ENCODE results near the gene SRMS. TPM values are rescaled to one million over a fixed set of nuclear protein-coding genes. Genes with fewer than 3 reads are reported as not detected.
A peak's percentile ranks its signal among the peaks of the same experiment; 100 is the strongest.
"Not testable (repeated sequence)": the region's sequence is repeated elsewhere in the genome, so short reads cannot be mapped to it uniquely, and the experiment has no call there.

Gene SRMS
- total RNA-seq, 2 experiments from 2014 or later: not detected

- H3K4me1 Mint-ChIP-seq, H3K27ac Mint-ChIP-seq, H3K27me3 Mint-ChIP-seq, POLR2A ChIA-PET, H3K4me3 Mint-ChIP-seq, CTCF ChIA-PET, H3K9me3 Mint-ChIP-seq: not testable (repeated sequence)
- peaks cover 40% of the 10 kb centered on the region for H3K36me3 Mint-ChIP-seq (ENCODE audit: low read depth)
- peak; percentile 83 for DNase-seq
Observed at GRCh38 chr20:63559485-63560332, 12.2 kb upstream of the SRMS start.

- Mint-ChIP-seq H3K27me3 (no peaks in the 10 kb centered on the region), H3K9me3 (no peaks in the 10 kb centered on the region), H3K4me1 (peaks cover 2% of the 10 kb centered on the region), H3K27ac (no peak overlapping the region), H3K4me3 (no peak overlapping the region), H3K36me3 (ENCODE audit: low read depth) (peaks cover 36% of the 10 kb centered on the region)
- ChIA-PET POLR2A (no interaction called here), CTCF (no interaction called here)
- DNase-seq: no peak
Observed at GRCh38 chr20:63558804-63559484, 11.4 kb upstream of the SRMS start.

- no peak overlapping the region for H3K4me3 Mint-ChIP-seq
- H3K36me3 Mint-ChIP-seq (ENCODE audit: low read depth): peaks cover 36% of the 10 kb centered on the region
- CTCF ChIA-PET: interaction anchor here (1.0 kb wide), 1 partner anchor 20 kb away, joined by 4 read pairs; the partner anchor contains the start of gene PTK6
- DNase-seq: no peak
- no peaks in the 10 kb centered on the region for H3K9me3 Mint-ChIP-seq
- peaks cover 10% of the 10 kb centered on the region for H3K4me1 Mint-ChIP-seq
- H3K27ac Mint-ChIP-seq: no peak overlapping the region
- H3K27me3 Mint-ChIP-seq: peaks cover 2% of the 10 kb centered on the region
- POLR2A ChIA-PET: interaction anchor here (1.0 to 2.5 kb wide), 4 partner anchors 16 to 84 kb away, joined by 3 to 6 read pairs (median 4); partner anchors contain the start of genes GMEB2, HELZ2 and PTK6
Observed at GRCh38 chr20:63557481-63557891, 9.9 kb upstream of the SRMS start.

GRCh38 chr20:63556873-63557478 lies 9.4 kb upstream of the SRMS start:
- no peaks in the 10 kb centered on the region for H3K9me3 Mint-ChIP-seq

GRCh38 chr20:63555661-63556381 lies 8.3 kb upstream of the SRMS start:
- no peak for DNase-seq
- Mint-ChIP-seq H3K4me3 (no peak overlapping the region), H3K27me3 (peaks cover 6% of the 10 kb centered on the region), H3K27ac (no peak overlapping the region), H3K4me1 (peaks cover 18% of the 10 kb centered on the region), H3K36me3 (ENCODE audit: low read depth) (peaks cover 23% of the 10 kb centered on the region), H3K9me3 (no peaks in the 10 kb centered on the region)
- CTCF ChIA-PET: no interaction called here
- POLR2A ChIA-PET: interaction anchor here (1.2 to 2.5 kb wide), 5 partner anchors 9 to 85 kb away, joined by 3 to 7 read pairs (median 5); partner anchors contain the start of genes PPDPF and PTK6

More at GRCh38 chr20:63556873-63557478, 9.4 kb upstream of the SRMS start:
- H3K27ac Mint-ChIP-seq: no peak overlapping the region
- no peak for DNase-seq
- H3K36me3 Mint-ChIP-seq (ENCODE audit: low read depth): peaks cover 35% of the 10 kb centered on the region
- POLR2A ChIA-PET: interaction anchor here (1.0 to 2.5 kb wide), 4 partner anchors 17 to 84 kb away, joined by 3 to 6 read pairs (median 4); partner anchors contain the start of genes GMEB2, HELZ2 and PTK6
- H3K4me3 Mint-ChIP-seq: no peak overlapping the region
- H3K4me1 Mint-ChIP-seq: peaks cover 15% of the 10 kb centered on the region
- peaks cover 3% of the 10 kb centered on the region for H3K27me3 Mint-ChIP-seq
- CTCF ChIA-PET: interaction anchor here (0.5 to 1.0 kb wide), 2 partner anchors 19 to 21 kb away, joined by 3 to 4 read pairs; partner anchors contain the start of gene PTK6

GRCh38 chr20:63554361-63555278 lies 7.1 kb upstream of the SRMS start:
- POLR2A ChIA-PET: interaction anchor here (0.9 to 2.5 kb wide), 7 partner anchors 10 to 152 kb away, joined by 3 to 7 read pairs (median 5); partner anchors contain the start of genes PPDPF and PTK6
- Mint-ChIP-seq H3K9me3 (no peaks in the 10 kb centered on the region), H3K36me3 (ENCODE audit: low read depth) (peaks cover 15% of the 10 kb centered on the region), H3K4me3 (no peak overlapping the region), H3K27me3 (peaks cover 14% of the 10 kb centered on the region), H3K4me1 (peaks cover 15% of the 10 kb centered on the region), H3K27ac (no peak overlapping the region)
- CTCF ChIA-PET: no interaction called here
- DNase-seq: no peak

- Mint-ChIP-seq H3K27me3 (peaks cover 19% of the 10 kb centered on the region), H3K9me3 (no peaks in the 10 kb centered on the region), H3K4me3 (peak within 1 kb of the TSS; percentile 41), H3K36me3 (ENCODE audit: low read depth) (peaks cover 11% of the 10 kb centered on the region), H3K27ac (peak within 1 kb of the TSS; percentile 77), H3K4me1 (peaks cover 15% of the 10 kb centered on the region)
- POLR2A ChIA-PET: interaction anchor here (1.1 to 2.4 kb wide), 2 partner anchors 11 to 14 kb away, joined by 4 to 7 read pairs; no protein-coding TSS in a partner anchor
- CTCF ChIA-PET: no interaction called here
- no peak for DNase-seq
Observed at GRCh38 chr20:63553933-63554290, 6.4 kb upstream of the SRMS start, which contains the start of gene FNDC11. FNDC11 (plus strand) TSS chr20:63554159; CDS start chr20:63555664, 1,505 bp downstream.

- Mint-ChIP-seq H3K4me3 (peak overlapping the region; percentile 41), H3K9me3 (no peaks in the 10 kb centered on the region), H3K36me3 (ENCODE audit: low read depth) (peaks cover 7% of the 10 kb centered on the region), H3K4me1 (peaks cover 15% of the 10 kb centered on the region), H3K27me3 (peaks cover 23% of the 10 kb centered on the region), H3K27ac (peak overlapping the region; percentile 77)
- ChIA-PET CTCF (interaction anchor here (0.9 to 2.3 kb wide), 4 partner anchors 15 to 89 kb away, joined by 3 to 20 read pairs (median 5); partner anchors contain the start of genes HELZ2, PPDPF and PTK6), POLR2A (interaction anchor here (0.9 to 3.2 kb wide), 13 partner anchors 9 to 313 kb away, joined by 3 to 31 read pairs (median 4); partner anchors contain the start of genes GMEB2, HELZ2, PPDPF and PTK6)
- peak; percentile 90 for DNase-seq
Observed at GRCh38 chr20:63553251-63553932, 5.8 kb upstream of the SRMS start.

GRCh38 chr20:63552481-63553249 lies 5.1 kb upstream of the SRMS start:
- CTCF ChIA-PET: interaction anchor here (0.9 to 2.3 kb wide), 4 partner anchors 14 to 89 kb away, joined by 3 to 20 read pairs (median 5); partner anchors contain the start of genes HELZ2, PPDPF and PTK6
- H3K36me3 Mint-ChIP-seq (ENCODE audit: low read depth): peaks cover 5% of the 10 kb centered on the region
- peak; percentile 72 for DNase-seq
- H3K4me1 Mint-ChIP-seq: peaks cover 15% of the 10 kb centered on the region
- peaks cover 26% of the 10 kb centered on the region for H3K27me3 Mint-ChIP-seq
- peak overlapping the region; percentile 77 for H3K27ac Mint-ChIP-seq
- POLR2A ChIA-PET: interaction anchor here (0.7 to 3.2 kb wide), 14 partner anchors 8 to 314 kb away, joined by 3 to 31 read pairs (median 4); partner anchors contain the start of genes GMEB2, HELZ2, PPDPF and PTK6
- peak overlapping the region; percentile 41 for H3K4me3 Mint-ChIP-seq
- no peaks in the 10 kb centered on the region for H3K9me3 Mint-ChIP-seq

- no peaks in the 10 kb centered on the region for H3K36me3 Mint-ChIP-seq (ENCODE audit: low read depth)
- CTCF ChIA-PET: interaction anchor here (1.1 to 2.3 kb wide), 2 partner anchors 30 to 430 kb away, joined by 3 to 5 read pairs; partner anchors contain the start of genes PPDPF and PRPF6
- peaks cover 32% of the 10 kb centered on the region for H3K27me3 Mint-ChIP-seq
- no peak for DNase-seq
- no peak overlapping the region for H3K4me3 Mint-ChIP-seq
- H3K9me3 Mint-ChIP-seq: no peaks in the 10 kb centered on the region
- no peak overlapping the region for H3K27ac Mint-ChIP-seq
- peaks cover 15% of the 10 kb centered on the region for H3K4me1 Mint-ChIP-seq
- POLR2A ChIA-PET: interaction anchor here (1.1 to 3.2 kb wide), 4 partner anchors 13 to 107 kb away, joined by 4 to 31 read pairs (median 4); partner anchors contain the start of genes PTK6 and RTEL1
Observed at GRCh38 chr20:63551068-63551467, 3.5 kb upstream of the SRMS start.

All from activated CD4-positive, alpha-beta memory T cell treated with anti-CD3 and anti-CD28 coated beads, Interleukin-2, amount 10 ng/mL, durations not matched to agents 7 days and 5 days (primary cell).